H1 (cell line): ENCODE results near the gene TMEM92. TPM values are rescaled to one million over a fixed set of nuclear protein-coding genes. Genes with fewer than 3 reads are reported as not detected.

Experiments used
- CTCF ChIA-PET: fragments of 300-600 bp; sonication (Branson Sonifier 250); formaldehyde crosslinking; loops from one replicate; lab custom pipeline; 2021; ENCODE audit not compliant: partially characterized antibody; lab: Charles Lee
- POLR2A ChIA-PET: fragments of 300-600 bp; sonication (Branson Sonifier 250); formaldehyde crosslinking; loops from one replicate; lab custom pipeline; 2021; ENCODE audit warnings: inconsistent platforms; ENCODE audit not compliant: partially characterized antibody; lab: Charles Lee
- DNase-seq, 2 experiments: peaks; one replicate each; pipeline versions ENCODE4 v3.0.0 to v3.0.0-alpha.2; 2010 to 2022; ENCODE audit warnings: low spot score in 2 of 2, low read depth in 1 of 2, mixed read lengths in 1 of 2
- FAIRE-seq: peaks from 2 replicates; lab custom pipeline; 2011; peaks lifted over from hg19 to GRCh38; lab: Jason Lieb, UNC
- H2AFZ ChIP-seq: 2 replicates; pipeline ENCODE4 v1.8.1; 2012; ENCODE audit warnings: low read length, inconsistent platforms
- H2AK5ac ChIP-seq: 2 replicates; pipeline ENCODE4 v1.6.1; 2013; ENCODE audit warnings: low read depth, low read length
- H2BK120ac ChIP-seq: replicated peaks from 2 replicates; pipeline ENCODE3; 2013; ENCODE audit warnings: low read depth, low read length, inconsistent platforms
- H2BK12ac ChIP-seq: 2 replicates; pipeline ENCODE4 v1.6.1; 2013; ENCODE audit warnings: low read depth, low read length
- H2BK15ac ChIP-seq: 2 replicates; pipeline ENCODE4 v1.6.1; 2013; ENCODE audit warnings: low read length
- H2BK20ac ChIP-seq: 2 replicates; pipeline ENCODE4 v1.6.1; 2013; ENCODE audit warnings: low read length
- H2BK5ac ChIP-seq: 2 replicates; pipeline ENCODE4 v1.6.1; 2013; ENCODE audit warnings: low read depth, low read length
- H3K14ac ChIP-seq: 2 replicates; pipeline ENCODE4 v1.6.1; 2013; ENCODE audit warnings: inconsistent platforms; ENCODE audit not compliant: insufficient read length
- H3K18ac ChIP-seq: 2 replicates; pipeline ENCODE4 v1.6.1; 2013; ENCODE audit warnings: low read length; ENCODE audit errors: extremely low read depth
- H3K23ac ChIP-seq: 2 replicates; pipeline ENCODE4 v1.6.1; 2013; ENCODE audit warnings: inconsistent platforms; ENCODE audit not compliant: insufficient read length
- H3K23me2 ChIP-seq: 2 replicates; pipeline ENCODE4 v1.6.1; 2013; ENCODE audit warnings: low read depth, low read length
- H3K27ac ChIP-seq: 2 replicates; pipeline ENCODE4 v1.6.1; 2011; ENCODE audit warnings: low read depth, low read length, inconsistent platforms
- H3K27me3 ChIP-seq, 4 experiments: replicated peaks in 1 of 4; 1 replicate in 1 of 4; 2 replicates in 3 of 4; pipeline versions ENCODE4 v1.6.1 to v1.8.1; 2011 to 2013; ENCODE audit warnings: low read length in 3 of 4, mild to moderate bottlenecking in 3 of 4, inconsistent platforms in 2 of 4, mixed read lengths in 2 of 4, moderate library complexity in 1 of 4; ENCODE audit not compliant: control insufficient read depth in 3 of 4, insufficient read depth in 3 of 4; ENCODE audit errors: extremely low read depth in 1 of 4
- H3K36me3 ChIP-seq, 4 experiments: 2 replicates each; pipeline versions ENCODE4 v1.6.1 to v1.8.1; 2011 to 2013; ENCODE audit warnings: mild to moderate bottlenecking in 4 of 4, low read length in 3 of 4, moderate library complexity in 2 of 4, control low read depth in 1 of 4, inconsistent platforms in 1 of 4; ENCODE audit not compliant: insufficient read depth in 4 of 4, control insufficient read depth in 2 of 4
- H3K4ac ChIP-seq: replicated peaks from 2 replicates; pipeline ENCODE3; 2013; ENCODE audit warnings: low read length, low read depth, mixed read lengths, inconsistent platforms; ENCODE audit not compliant: insufficient read length
- H3K4me1 ChIP-seq, 4 experiments: replicated peaks in 1 of 4; 1 replicate in 1 of 4; 2 replicates in 3 of 4; pipeline versions ENCODE4 v1.6.1 to v1.8.1; 2011 to 2013; ENCODE audit warnings: low read length in 3 of 4, inconsistent platforms in 2 of 4, mixed read lengths in 1 of 4; ENCODE audit not compliant: insufficient read depth in 4 of 4, control insufficient read depth in 3 of 4
- H3K4me2 ChIP-seq, 2 experiments: 2 replicates each; pipeline versions ENCODE4 v1.6.1 to v1.8.1; 2011 to 2013; ENCODE audit warnings: low read depth in 2 of 2, low read length in 2 of 2, control low read depth in 1 of 2, inconsistent platforms in 1 of 2, mild to moderate bottlenecking in 1 of 2; ENCODE audit not compliant: insufficient read depth in 1 of 2
- H3K4me3 ChIP-seq, 4 experiments: fragments of 200-600, 300-600 bp in 1 of 4; sonication (generic), shearing (Covaris generic), sonication (Bioruptor Twin) in 1 of 4; 2 replicates each; pipeline versions ENCODE4 v1.5.1 to v1.8.1; 2011 to 2016; ENCODE audit warnings: low read length in 4 of 4, low read depth in 3 of 4, control low read depth in 2 of 4, inconsistent platforms in 2 of 4, mild to moderate bottlenecking in 2 of 4, mixed read lengths in 1 of 4, moderate library complexity in 1 of 4; ENCODE audit not compliant: insufficient read depth in 2 of 4; ENCODE audit errors: extremely low read depth in 1 of 4
- H3K56ac ChIP-seq: replicated peaks from 2 replicates; pipeline ENCODE3; 2013; ENCODE audit warnings: low read depth, mild to moderate bottlenecking, mixed read lengths, low read length, inconsistent platforms; ENCODE audit not compliant: insufficient read length
- H3K79me1 ChIP-seq: 2 replicates; pipeline ENCODE4 v1.6.1; 2013; ENCODE audit warnings: low read depth, low read length, control low read depth
- H3K79me2 ChIP-seq, 2 experiments: 2 replicates each; pipeline versions ENCODE4 v1.6.1 to v1.8.1; 2012 to 2013; ENCODE audit warnings: low read length in 2 of 2, mild to moderate bottlenecking in 2 of 2, inconsistent platforms in 1 of 2; ENCODE audit not compliant: insufficient read depth in 2 of 2, control insufficient read depth in 1 of 2
- H3K9ac ChIP-seq, 4 experiments: replicated peaks in 1 of 4; 1 replicate in 1 of 4; 2 replicates in 3 of 4; pipeline versions ENCODE4 v1.6.1 to v1.8.1; 2011 to 2013; ENCODE audit warnings: low read depth in 3 of 4, low read length in 3 of 4, control low read depth in 2 of 4, mild to moderate bottlenecking in 2 of 4, moderate library complexity in 2 of 4, inconsistent platforms in 1 of 4; ENCODE audit errors: extremely low read depth in 1 of 4
- H3K9me3 ChIP-seq, 2 experiments: 2 replicates each; pipeline versions ENCODE4 v1.6.1 to v1.8.1; 2012 to 2013; ENCODE audit warnings: mild to moderate bottlenecking in 2 of 2, moderate library complexity in 2 of 2, control low read depth in 1 of 2, inconsistent platforms in 1 of 2, low read depth in 1 of 2, low read length in 1 of 2, mixed read lengths in 1 of 2; ENCODE audit not compliant: insufficient read depth in 2 of 2
- H4K20me1 ChIP-seq, 2 experiments: replicated peaks in 1 of 2; 2 replicates each; pipeline versions ENCODE3 to v1.8.1; 2011 to 2013; ENCODE audit warnings: inconsistent platforms in 2 of 2, low read length in 2 of 2, mild to moderate bottlenecking in 1 of 2; ENCODE audit not compliant: insufficient read depth in 2 of 2, control insufficient read depth in 1 of 2
- H4K5ac ChIP-seq: 2 replicates; pipeline ENCODE4 v1.6.1; 2013; ENCODE audit warnings: low read length, low read depth, mixed read lengths, inconsistent platforms; ENCODE audit not compliant: insufficient read length
- H4K8ac ChIP-seq: 2 replicates; pipeline ENCODE4 v1.8.0; 2013; ENCODE audit warnings: mild to moderate bottlenecking, moderate library complexity, low read length, inconsistent platforms; ENCODE audit not compliant: insufficient read depth; ENCODE audit errors: extremely low read depth
- H4K91ac ChIP-seq: replicated peaks from 2 replicates; pipeline ENCODE3; 2013; ENCODE audit warnings: low read length, mixed read lengths, inconsistent platforms; ENCODE audit not compliant: insufficient read length
- CBX5 ChIP-seq: fragments of 300-800, 300-1000 bp; sonication (generic); IDR thresholded peaks from 2 replicates; pipeline ENCODE4 v1.7.1; 2016; ENCODE audit warnings: antibody characterized with exemption, low read length, low read depth
- EP300 ChIP-seq, 2 experiments: IDR thresholded peaks; 1 replicate in 1 of 2; 2 replicates in 1 of 2; pipeline ENCODE4 v1.6.1; 2011 to 2012; ENCODE audit warnings: low read depth in 2 of 2, low read length in 2 of 2, mild to moderate bottlenecking in 2 of 2, borderline replicate concordance in 1 of 2, inconsistent platforms in 1 of 2, moderate library complexity in 1 of 2
- GTF2F1 ChIP-seq: IDR thresholded peaks from 2 replicates; pipeline ENCODE4 v1.6.1; 2012; ENCODE audit warnings: low read depth, low read length, improper control_type of control experiment, borderline replicate concordance
- JUND ChIP-seq: IDR thresholded peaks from 2 replicates; pipeline ENCODE4 v1.6.1; 2011; ENCODE audit warnings: mild to moderate bottlenecking, improper control_type of control experiment, low read length
- KDM1A ChIP-seq: fragments of 200-600, 300-600 bp; sonication (generic); IDR thresholded peaks from 2 replicates; pipeline ENCODE4 v1.7.1; 2016; ENCODE audit warnings: mild to moderate bottlenecking, low read length, borderline replicate concordance
- RAD21 ChIP-seq, 2 experiments: IDR thresholded peaks in 1 of 2; conservative IDR thresholded peaks in 1 of 2; 2 replicates each; pipeline ENCODE4 v1.6.1; 2011; ENCODE audit warnings: low read depth in 2 of 2, low read length in 2 of 2, improper control_type of control experiment in 1 of 2, inconsistent platforms in 1 of 2, mild to moderate bottlenecking in 1 of 2, moderate library complexity in 1 of 2
- WGBS, 2 experiments: shearing (Covaris generic) in 1 of 2; methylation state at CpG; one replicate each; pipeline versions ENCODE4 v1.1.6 to v1.1.7; 2013 to 2015; ENCODE audit warnings: low lambda C conversion rate in 2 of 2, mixed read lengths in 2 of 2, inconsistent platforms in 1 of 2, low coverage in 1 of 2, missing lambda C conversion rate in 1 of 2; ENCODE audit not compliant: insufficient replicate concordance in 2 of 2, insufficient coverage in 1 of 2, insufficient read length in 1 of 2; ENCODE audit errors: extremely low coverage in 1 of 2, missing lambda C conversion rate in 1 of 2; 5-methylcytosine and 5-hydroxymethylcytosine counted together
- polyA plus RNA-seq, 7 experiments: library from polyadenylated mRNA; depleted of rRNA in 3 of 7; stranded (reverse) in 5 of 7; unstranded in 2 of 7; fragments of >200 nt in 5 of 7; fragments of 200-250 nt in 2 of 7; gene quantifications; 1 replicate in 5 of 7; 2 replicates in 1 of 7; 4 replicates in 1 of 7; pipeline versions ENCODE4 v1.2.1 to v1.2.3, GENCODE V29; 2011 to 2013; ENCODE audit warnings: missing spikeins in 2 of 7, mixed read lengths in 2 of 7
- total RNA-seq: library from RNA; stranded (reverse); fragmentation: NEBNext Ultra II Directional; extraction: Animal tissue kit (Norgen Biotek cat#: 25700); gene quantifications from 2 replicates; pipeline ENCODE4 v1.2.1, GENCODE V29; 2021

Gene TMEM92
- total and polyA plus RNA-seq, 2 of the 8 experiments (the other 6 are each of a cell fraction or from before 2014, with no cell fraction given), result 11.9 to 24.8 TPM

DNA sequence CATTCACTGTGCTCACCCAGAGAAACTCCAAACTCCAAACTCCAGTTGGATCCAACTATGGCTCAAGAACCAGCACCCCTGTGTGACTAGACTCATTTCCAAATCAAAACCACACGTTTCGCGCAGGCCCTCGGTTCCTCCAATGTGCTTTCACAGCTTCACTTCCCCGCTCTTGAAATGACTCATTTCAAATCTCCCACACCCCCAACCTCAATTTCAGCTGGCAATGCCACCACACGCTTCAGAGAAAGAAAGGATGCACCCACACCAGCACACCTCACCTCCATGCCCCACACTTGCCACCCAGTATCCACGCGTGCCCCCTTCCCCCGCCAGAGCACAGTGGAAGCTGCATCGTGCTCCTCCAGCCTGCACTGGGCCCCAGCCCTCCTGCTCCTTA lies 9.0 kb downstream of the TMEM92 start:
- Histone ChIP-seq H2BK20ac (no peak overlapping the region), H3K4me2 (no peak overlapping the region), H2AFZ (no peak overlapping the region), H3K4ac (no peak overlapping the region), H4K91ac (no peak overlapping the region), H3K14ac (no peak overlapping the region), H3K4me1 (peaks cover 3 to 17% (median 9%) of the 10 kb centered on the region in 4 experiments; a peak in 6 of 7 replicates)
- FAIRE-seq (no peak), DNase-seq (no peak)
- TF ChIP-seq CBX5 (no peak), JUND (no peak), KDM1A (no peak), EP300 (IDR thresholded peaks at IDR 0.05; ENCODE audit: borderline replicate concordance in 1 of 2, low read depth in 2 of 2, low read length in 2 of 2) (no peak), RAD21 (IDR thresholded peaks at IDR 0.05 in 1 of 2, conservative IDR thresholded peaks at IDR 0.05 in 1 of 2; ENCODE audit: low read depth in 2 of 2, low read length in 2 of 2) (no peak), GTF2F1 (no peak)
- TF ChIP-seq, all 59 proteins: peak for 0
- H3K4me3 ChIP-seq, result no peak overlapping the region
- no peak overlapping the region for H3K23ac ChIP-seq
- no peak overlapping the region for H3K56ac ChIP-seq
- peaks cover 0 to 6% (median 0%) of the 10 kb centered on the region in 4 experiments; a peak in 2 of 8 replicates for H3K36me3 ChIP-seq
- H2BK15ac ChIP-seq, result no peak overlapping the region
- H2BK12ac ChIP-seq, result no peak overlapping the region
- CTCF ChIA-PET, result interaction anchor here (1.1 to 41.5 kb wide), 10 partner anchors 9 to 168 kb away, joined by 3 to 1349 read pairs (median 6); partner anchors contain the start of genes COL1A1 and TMEM92
- H4K5ac ChIP-seq, result no peak overlapping the region
- peaks cover 0 to 7% of the 10 kb centered on the region in 2 experiments; a peak in 2 of 4 replicates for H3K9me3 ChIP-seq
- POLR2A ChIA-PET, result interaction anchor here (0.6 to 1.5 kb wide), 7 partner anchors 9 to 168 kb away, joined by 3 to 7 read pairs (median 3); partner anchors contain the start of genes COL1A1 and TMEM92
- no peaks in the 10 kb centered on the region for H3K23me2 ChIP-seq
- no peak overlapping the region for H2BK120ac ChIP-seq
- no peak overlapping the region for H4K8ac ChIP-seq
- no peaks in the 10 kb centered on the region for H3K27me3 ChIP-seq
- H3K9ac ChIP-seq, result no peak overlapping the region
- no peaks in the 10 kb centered on the region for H3K79me2 ChIP-seq
- H3K27ac ChIP-seq, result no peak overlapping the region
- WGBS, 2 experiments, result 94% methylated on average over 10 of the region's 10 CpGs; no CpG with 5 or more reads in 1 of the 2 experiments
- H2AK5ac ChIP-seq, result no peak overlapping the region
- H4K20me1 ChIP-seq, result no peaks in the 10 kb centered on the region
- no peak overlapping the region for H3K18ac ChIP-seq
- H2BK5ac ChIP-seq, result no peak overlapping the region
- no peaks in the 10 kb centered on the region for H3K79me1 ChIP-seq
